HEK293T (cell line): ENCODE measurements around the gene AOPEP.

ENCODE experiments used
- ELF4 ChIP-seq: fragments of 450-650 bp; IDR thresholded peaks from 2 replicates; pipeline ENCODE4 v1.6.1; 2017; ENCODE audit warnings: antibody characterized with exemption
- FOXA1 ChIP-seq: fragments of 450-650 bp; IDR thresholded peaks from 2 replicates; pipeline ENCODE4 v1.6.1; 2016; ENCODE audit warnings: mild to moderate bottlenecking
- SUZ12 ChIP-seq: fragments of 450-650 bp; IDR thresholded peaks from 2 replicates; pipeline ENCODE4 v1.6.1; 2016; ENCODE audit warnings: mild to moderate bottlenecking
- TARDBP ChIP-seq: fragments of 450-650 bp; IDR thresholded peaks from 2 replicates; pipeline ENCODE4 v1.6.1; 2016
- ZNF384 ChIP-seq: fragments of 450-650 bp; IDR thresholded peaks from 2 replicates; pipeline ENCODE4 v1.6.1; 2016

DNA sequence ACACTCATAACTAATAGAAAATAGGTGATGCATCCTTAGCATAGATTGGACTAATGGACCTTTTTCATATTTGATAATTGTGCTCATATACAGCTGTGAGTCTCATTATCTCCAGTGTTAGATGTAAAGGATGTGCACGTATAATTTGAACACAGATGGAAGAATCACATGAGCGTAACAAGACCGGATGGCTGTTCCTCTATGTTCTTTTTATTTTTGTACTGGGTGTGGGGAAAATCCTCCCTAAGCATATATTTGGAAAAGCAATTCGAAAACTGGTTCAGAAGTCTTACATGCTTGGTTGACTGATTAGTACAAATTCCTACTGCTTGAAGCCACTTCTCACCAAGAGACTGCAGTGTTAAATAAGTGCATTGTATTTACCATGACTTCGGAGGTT, 230.2 kb downstream of the AOPEP start:
- TF ChIP-seq SUZ12 (no peak), TARDBP (no peak), ZNF384 (no peak), FOXA1 (no peak), ELF4 (no peak)
